Endothelial cell of coronary artery (primary cell): ENCODE data around the gene YWHAE. TPM values are rescaled to one million over a fixed set of nuclear protein-coding genes. Genes with fewer than 3 reads are reported as not detected.

ENCODE experiments used
- total RNA-seq: library from RNA; depleted of rRNA; stranded (reverse); fragments of >200 nt; gene quantifications from 2 replicates; pipeline ENCODE4 v1.2.3, GENCODE V29; 2014

Gene YWHAE
- 496 and 498 TPM in 2 replicates for total RNA-seq

DNA sequence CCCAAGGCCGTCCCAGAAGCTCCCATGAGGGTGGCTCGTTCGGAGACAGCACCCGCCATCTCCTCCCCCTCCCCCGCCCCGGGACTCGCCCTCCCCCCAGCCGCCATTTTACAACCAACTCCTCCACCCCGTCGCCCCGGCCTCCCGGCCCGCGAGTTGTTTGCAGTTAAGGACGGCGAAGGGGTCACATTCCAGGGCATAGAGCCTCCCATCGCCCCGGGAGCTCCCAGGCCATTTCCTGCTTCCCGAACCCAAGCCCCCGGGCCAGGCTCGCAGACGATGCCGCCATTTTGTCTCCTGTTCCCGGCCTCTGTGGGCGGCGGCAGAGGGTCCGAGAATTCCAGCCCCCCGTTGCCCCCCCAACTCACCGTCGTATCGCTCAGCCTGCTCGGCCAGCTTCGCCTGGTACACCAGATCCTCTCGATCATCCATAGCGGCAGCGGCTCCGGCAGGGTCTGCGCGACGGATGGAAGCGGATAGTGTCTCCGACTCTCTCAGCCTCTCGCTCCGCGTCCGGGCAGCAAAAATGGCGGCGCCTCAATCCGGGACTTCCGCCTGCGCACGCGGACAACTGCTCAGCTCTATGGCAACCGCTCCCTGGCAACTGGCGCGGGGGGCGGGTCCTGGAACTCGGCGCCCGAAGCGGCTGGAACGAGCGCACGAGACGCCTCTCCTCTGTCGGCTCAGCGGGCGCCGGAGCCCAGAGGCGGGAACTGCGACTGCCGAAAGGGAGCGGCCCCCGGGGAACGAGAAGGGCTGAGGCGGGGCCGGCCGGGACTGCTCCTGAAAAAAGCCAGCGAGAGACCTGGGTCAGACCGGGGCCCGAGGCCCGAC is at the start of gene YWHAE:
YWHAE (minus strand) TSS at position 544 of the 834 bp plus-strand sequence; CDS start at position 432, 112 bp downstream.

Other genes with a start within 250 kb of the YWHAE start
- gene ABR, start 220.2 kb downstream of the YWHAE start, total RNA-seq: 39.5 and 64.4 TPM in 2 replicates
- gene BHLHA9, start 129.8 kb downstream of the YWHAE start, total RNA-seq: not detected in 2 replicates
- gene TRARG1, start 120.6 kb downstream of the YWHAE start, total RNA-seq: not detected in 2 replicates
- 125 and 130 TPM in 2 replicates for gene CRK, start 56.0 kb upstream of the YWHAE start, total RNA-seq
- gene MYO1C, start 92.5 kb upstream of the YWHAE start, total RNA-seq: 155 and 224 TPM in 2 replicates
- gene INPP5K, start 116.4 kb upstream of the YWHAE start, total RNA-seq: 39.2 and 40.7 TPM in 2 replicates
- 20.7 and 25.0 TPM in 2 replicates for gene PITPNA, start 162.6 kb upstream of the YWHAE start, total RNA-seq
- 14.7 and 25.5 TPM in 2 replicates for gene SLC43A2, start 228.6 kb upstream of the YWHAE start, total RNA-seq
- 75.1 and 96.1 TPM in 2 replicates for gene SCARF1, start 245.5 kb upstream of the YWHAE start, total RNA-seq
- 9.3 and 9.6 TPM in 2 replicates for gene RILP, start 249.6 kb upstream of the YWHAE start, total RNA-seq